HG02840 (cell line): ENCODE data around the gene POLR3C.
"Not testable (repeated sequence)": the region's sequence is repeated elsewhere in the genome, so short reads cannot be mapped to it uniquely, and the experiment has no call there.

Source experiments
- ATAC-seq: cut with Tn5 transposase; IDR thresholded peaks from one replicate; pipeline ENCODE4 v1.9.1; 2021; ENCODE audit warnings: mild to moderate bottlenecking, moderate library complexity, moderate number of reproducible peaks; ENCODE audit not compliant: unreplicated experiment, low FRiP score

The POLR3C gene

GRCh38 chr1:145812977-145813810, 10.8 kb upstream of the POLR3C start:
- not testable (repeated sequence) for ATAC-seq

DNA sequence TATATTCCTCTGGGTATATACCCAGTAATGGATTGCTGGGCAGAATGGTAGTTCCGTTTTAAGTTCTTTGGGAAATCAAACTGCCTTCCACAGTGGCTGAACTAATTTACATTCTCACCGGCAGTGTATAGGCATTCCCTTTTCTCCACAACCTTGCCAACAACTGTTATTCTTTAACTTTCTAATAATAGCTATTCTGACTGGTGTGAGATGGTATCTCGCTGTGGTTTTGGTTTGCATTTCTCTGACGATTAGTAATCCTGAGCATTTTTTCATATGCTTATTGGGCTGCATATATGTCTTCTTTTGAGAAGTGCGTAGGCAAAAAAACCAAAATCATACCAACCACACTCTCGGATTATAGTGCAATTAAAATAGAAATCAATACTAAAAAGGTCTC, 5.9 kb upstream of the POLR3C start:
- ATAC-seq, result not testable (repeated sequence)

GRCh38 chr1:145822779-145823331, 1.1 kb upstream of the POLR3C start:
- ATAC-seq, result not testable (repeated sequence)

- no peak for ATAC-seq
Observed at GRCh38 chr1:145824499-145824842, 471 bp downstream of the POLR3C start.

- ATAC-seq, result no peak
Observed at GRCh38 chr1:145826030-145826429, 2.0 kb downstream of the POLR3C start.

- ATAC-seq, result no peak
Observed at GRCh38 chr1:145827966-145828365, 4.0 kb downstream of the POLR3C start.

DNA sequence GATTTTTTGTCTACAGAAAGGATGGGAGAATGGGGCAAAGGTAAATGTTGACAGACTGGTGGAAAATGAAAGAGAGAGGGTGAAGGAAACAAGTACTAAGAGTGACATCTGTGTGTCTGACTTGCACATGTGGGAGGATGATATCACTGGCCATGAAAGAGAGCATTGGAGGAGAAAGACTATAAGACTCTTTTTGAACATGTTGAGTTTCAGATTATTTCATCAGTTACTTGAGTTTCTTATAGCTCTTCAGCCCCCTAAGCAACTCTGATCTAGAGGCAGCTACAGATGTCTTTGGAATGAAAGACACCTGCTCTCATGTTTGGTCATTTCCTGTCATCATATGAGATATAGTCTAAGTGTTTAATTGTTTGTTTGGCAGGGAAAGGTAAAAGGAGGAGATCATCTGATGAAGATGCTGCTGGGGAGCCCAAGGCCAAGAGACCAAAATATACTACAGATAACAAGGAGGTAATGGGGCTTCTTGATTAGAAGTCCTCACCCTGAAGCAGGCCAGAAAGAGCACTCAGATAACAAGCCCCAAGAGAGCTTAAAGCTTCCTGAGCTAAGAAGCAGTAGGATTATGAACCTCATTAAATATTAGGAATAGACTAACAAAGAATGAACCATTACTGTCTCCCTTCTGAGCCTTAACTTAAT, 4.5 kb downstream of the POLR3C start:
- ATAC-seq, result no peak

GRCh38 chr1:145830810-145831209, 6.8 kb downstream of the POLR3C start:
- ATAC-seq, result not testable (repeated sequence)

- no peak for ATAC-seq
Observed at GRCh38 chr1:145837656-145838055, 13.7 kb downstream of the POLR3C start.

GRCh38 chr1:145843031-145843430, 19.0 kb downstream of the POLR3C start:
- ATAC-seq, result no peak

- peak; percentile 45 for ATAC-seq
Observed at GRCh38 chr1:145845144-145845513, 21.1 kb downstream of the POLR3C start.

GRCh38 chr1:145845514-145846161, 21.6 kb downstream of the POLR3C start, which contains the start of gene NUDT17:
Gene NUDT17 (plus strand): TSS chr1:145845630. CDS start chr1:145845641, 11 bp downstream.
- peak; percentile 61 for ATAC-seq

- no peak for ATAC-seq
Observed at GRCh38 chr1:145846201-145846612, 22.2 kb downstream of the POLR3C start.

- ATAC-seq, result no peak
Observed at GRCh38 chr1:145847827-145848226, 23.8 kb downstream of the POLR3C start.

GRCh38 chr1:145849356-145850160, 25.6 kb downstream of the POLR3C start:
- no peak for ATAC-seq

DNA sequence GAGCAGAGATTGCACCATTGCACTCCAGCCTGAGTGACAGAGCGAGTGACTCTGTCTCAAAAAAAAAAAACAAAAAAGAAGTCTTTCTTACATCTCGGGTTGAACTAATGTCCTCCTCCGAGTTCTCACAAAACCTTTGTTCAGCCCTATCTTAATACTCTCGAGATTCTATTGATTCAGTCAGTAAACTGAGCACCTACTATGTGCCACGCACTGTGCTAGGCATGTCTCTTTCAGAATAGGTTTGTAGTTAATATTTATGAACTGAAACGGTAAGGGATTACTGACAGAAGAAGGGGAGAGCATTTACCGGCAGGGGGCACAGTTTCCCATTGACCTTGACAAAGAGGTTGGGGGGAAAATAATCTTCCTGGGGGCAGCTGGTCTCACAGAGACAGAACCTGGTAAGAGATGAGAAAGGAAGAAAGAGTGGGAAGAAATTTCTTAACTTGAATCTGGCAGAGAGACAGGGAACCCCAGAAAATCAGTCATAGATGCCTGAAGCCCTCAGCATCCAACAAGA, 31.5 kb downstream of the POLR3C start:
- ATAC-seq, result no peak

GRCh38 chr1:145857170-145857569, 33.2 kb downstream of the POLR3C start:
- ATAC-seq, result no peak

DNA sequence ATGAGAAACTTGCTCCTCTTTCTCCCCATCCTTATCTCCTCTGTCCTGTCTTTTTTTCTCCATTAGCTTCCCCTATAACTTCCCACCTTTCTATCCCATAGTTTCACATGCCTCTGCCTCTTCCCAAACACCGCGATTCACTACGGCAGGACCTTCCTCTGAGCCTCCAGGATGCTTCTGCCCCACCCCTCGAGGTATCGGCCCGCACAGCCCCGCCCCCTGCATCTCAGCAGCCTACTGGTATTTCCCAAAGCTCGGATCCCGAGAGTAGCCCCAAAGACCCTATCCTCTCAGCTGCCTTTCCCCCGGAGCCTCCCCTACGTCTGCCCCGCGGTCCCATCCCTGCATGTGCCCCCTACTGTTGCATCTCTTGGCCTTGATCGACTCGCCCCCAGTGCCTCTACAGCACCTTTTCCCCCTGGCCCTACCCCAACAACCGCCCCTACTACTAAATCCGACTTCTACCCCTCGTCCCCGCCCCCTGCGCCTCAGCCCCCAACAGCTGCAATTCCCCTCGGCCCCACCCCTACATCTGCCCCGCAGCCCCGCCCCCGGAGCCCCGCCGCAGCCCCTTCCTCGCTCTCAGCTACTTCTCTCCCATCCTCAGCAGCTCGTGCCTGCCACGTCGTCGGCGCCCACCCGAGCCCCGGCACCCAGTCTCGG, 34.4 kb downstream of the POLR3C start:
- peak; percentile 8 for ATAC-seq

GRCh38 chr1:145858901-145859490, 35.0 kb downstream of the POLR3C start, which contains the start of gene PIAS3:
Gene PIAS3 (minus strand): TSS chr1:145859081. CDS start chr1:145858990, 91 bp downstream.
- ATAC-seq, result peak; percentile 73
